Mammary epithelial cell (primary cell): ENCODE measurements around the gene ATP5ME.

Experiments
- CTCF ChIP-seq, 2 donors: IDR thresholded peaks in 1 of 2; conservative IDR thresholded peaks in 1 of 2; 2 replicates each; pipeline ENCODE4 v1.5.1; 2011 to 2012; ENCODE audit warnings: inconsistent platforms in 2 of 2, low read length in 2 of 2, mild to moderate bottlenecking in 2 of 2, control low read depth in 1 of 2, low read depth in 1 of 2; ENCODE audit not compliant: insufficient read depth in 1 of 2; ENCODE audit errors: extremely low read depth in 1 of 2
- EZH2 ChIP-seq: IDR thresholded peaks from 2 replicates; pipeline ENCODE4 v1.6.1; 2012; ENCODE audit warnings: low read length, inconsistent platforms, borderline replicate concordance

GRCh38 chr4:667545-667925 is 6.5 kb downstream of the ATP5ME start:
- TF ChIP-seq EZH2 (no peak), CTCF (conservative IDR thresholded peaks at IDR 0.05 in 1 of 2, IDR thresholded peaks at IDR 0.05 in 1 of 2; ENCODE audit: extremely low read depth in 1 of 2, insufficient read depth in 1 of 2, low read depth in 1 of 2, low read length in 2 of 2) (no peak)
